H1 (cell line): ENCODE measurements around the gene TMEM164. TPM values are rescaled to one million over a fixed set of nuclear protein-coding genes. Genes with fewer than 3 reads are reported as not detected.

Experiments used
- CTCF ChIA-PET: fragments of 300-600 bp; sonication (Branson Sonifier 250); formaldehyde crosslinking; loops from one replicate; lab custom pipeline; 2021; ENCODE audit not compliant: partially characterized antibody; lab: Charles Lee
- POLR2A ChIA-PET: fragments of 300-600 bp; sonication (Branson Sonifier 250); formaldehyde crosslinking; loops from one replicate; lab custom pipeline; 2021; ENCODE audit warnings: inconsistent platforms; ENCODE audit not compliant: partially characterized antibody; lab: Charles Lee
- DNase-seq, 2 experiments: peaks; one replicate each; pipeline versions ENCODE4 v3.0.0 to v3.0.0-alpha.2; 2010 to 2022; ENCODE audit warnings: low spot score in 2 of 2, low read depth in 1 of 2, mixed read lengths in 1 of 2
- FAIRE-seq: peaks from 2 replicates; lab custom pipeline; 2011; peaks lifted over from hg19 to GRCh38; lab: Jason Lieb, UNC
- H2AFZ ChIP-seq: 2 replicates; pipeline ENCODE4 v1.8.1; 2012; ENCODE audit warnings: low read length, inconsistent platforms
- H2AK5ac ChIP-seq: 2 replicates; pipeline ENCODE4 v1.6.1; 2013; ENCODE audit warnings: low read depth, low read length
- H2BK120ac ChIP-seq: replicated peaks from 2 replicates; pipeline ENCODE3; 2013; ENCODE audit warnings: low read depth, low read length, inconsistent platforms
- H2BK12ac ChIP-seq: 2 replicates; pipeline ENCODE4 v1.6.1; 2013; ENCODE audit warnings: low read depth, low read length
- H2BK15ac ChIP-seq: 2 replicates; pipeline ENCODE4 v1.6.1; 2013; ENCODE audit warnings: low read length
- H2BK20ac ChIP-seq: 2 replicates; pipeline ENCODE4 v1.6.1; 2013; ENCODE audit warnings: low read length
- H2BK5ac ChIP-seq: 2 replicates; pipeline ENCODE4 v1.6.1; 2013; ENCODE audit warnings: low read depth, low read length
- H3K14ac ChIP-seq: 2 replicates; pipeline ENCODE4 v1.6.1; 2013; ENCODE audit warnings: inconsistent platforms; ENCODE audit not compliant: insufficient read length
- H3K18ac ChIP-seq: 2 replicates; pipeline ENCODE4 v1.6.1; 2013; ENCODE audit warnings: low read length; ENCODE audit errors: extremely low read depth
- H3K23ac ChIP-seq: 2 replicates; pipeline ENCODE4 v1.6.1; 2013; ENCODE audit warnings: inconsistent platforms; ENCODE audit not compliant: insufficient read length
- H3K23me2 ChIP-seq: 2 replicates; pipeline ENCODE4 v1.6.1; 2013; ENCODE audit warnings: low read depth, low read length
- H3K27ac ChIP-seq: 2 replicates; pipeline ENCODE4 v1.6.1; 2011; ENCODE audit warnings: low read depth, low read length, inconsistent platforms
- H3K27me3 ChIP-seq, 4 experiments: replicated peaks in 1 of 4; 1 replicate in 1 of 4; 2 replicates in 3 of 4; pipeline versions ENCODE4 v1.6.1 to v1.8.1; 2011 to 2013; ENCODE audit warnings: low read length in 3 of 4, mild to moderate bottlenecking in 3 of 4, inconsistent platforms in 2 of 4, mixed read lengths in 2 of 4, moderate library complexity in 1 of 4; ENCODE audit not compliant: control insufficient read depth in 3 of 4, insufficient read depth in 3 of 4; ENCODE audit errors: extremely low read depth in 1 of 4
- H3K36me3 ChIP-seq, 4 experiments: 2 replicates each; pipeline versions ENCODE4 v1.6.1 to v1.8.1; 2011 to 2013; ENCODE audit warnings: mild to moderate bottlenecking in 4 of 4, low read length in 3 of 4, moderate library complexity in 2 of 4, control low read depth in 1 of 4, inconsistent platforms in 1 of 4; ENCODE audit not compliant: insufficient read depth in 4 of 4, control insufficient read depth in 2 of 4
- H3K4ac ChIP-seq: replicated peaks from 2 replicates; pipeline ENCODE3; 2013; ENCODE audit warnings: low read length, low read depth, mixed read lengths, inconsistent platforms; ENCODE audit not compliant: insufficient read length
- H3K4me1 ChIP-seq, 4 experiments: replicated peaks in 1 of 4; 1 replicate in 1 of 4; 2 replicates in 3 of 4; pipeline versions ENCODE4 v1.6.1 to v1.8.1; 2011 to 2013; ENCODE audit warnings: low read length in 3 of 4, inconsistent platforms in 2 of 4, mixed read lengths in 1 of 4; ENCODE audit not compliant: insufficient read depth in 4 of 4, control insufficient read depth in 3 of 4
- H3K4me2 ChIP-seq, 2 experiments: 2 replicates each; pipeline versions ENCODE4 v1.6.1 to v1.8.1; 2011 to 2013; ENCODE audit warnings: low read depth in 2 of 2, low read length in 2 of 2, control low read depth in 1 of 2, inconsistent platforms in 1 of 2, mild to moderate bottlenecking in 1 of 2; ENCODE audit not compliant: insufficient read depth in 1 of 2
- H3K4me3 ChIP-seq, 4 experiments: fragments of 200-600, 300-600 bp in 1 of 4; sonication (generic), shearing (Covaris generic), sonication (Bioruptor Twin) in 1 of 4; 2 replicates each; pipeline versions ENCODE4 v1.5.1 to v1.8.1; 2011 to 2016; ENCODE audit warnings: low read length in 4 of 4, low read depth in 3 of 4, control low read depth in 2 of 4, inconsistent platforms in 2 of 4, mild to moderate bottlenecking in 2 of 4, mixed read lengths in 1 of 4, moderate library complexity in 1 of 4; ENCODE audit not compliant: insufficient read depth in 2 of 4; ENCODE audit errors: extremely low read depth in 1 of 4
- H3K56ac ChIP-seq: replicated peaks from 2 replicates; pipeline ENCODE3; 2013; ENCODE audit warnings: low read depth, mild to moderate bottlenecking, mixed read lengths, low read length, inconsistent platforms; ENCODE audit not compliant: insufficient read length
- H3K79me1 ChIP-seq: 2 replicates; pipeline ENCODE4 v1.6.1; 2013; ENCODE audit warnings: low read depth, low read length, control low read depth
- H3K79me2 ChIP-seq, 2 experiments: 2 replicates each; pipeline versions ENCODE4 v1.6.1 to v1.8.1; 2012 to 2013; ENCODE audit warnings: low read length in 2 of 2, mild to moderate bottlenecking in 2 of 2, inconsistent platforms in 1 of 2; ENCODE audit not compliant: insufficient read depth in 2 of 2, control insufficient read depth in 1 of 2
- H3K9ac ChIP-seq, 4 experiments: replicated peaks in 1 of 4; 1 replicate in 1 of 4; 2 replicates in 3 of 4; pipeline versions ENCODE4 v1.6.1 to v1.8.1; 2011 to 2013; ENCODE audit warnings: low read depth in 3 of 4, low read length in 3 of 4, control low read depth in 2 of 4, mild to moderate bottlenecking in 2 of 4, moderate library complexity in 2 of 4, inconsistent platforms in 1 of 4; ENCODE audit errors: extremely low read depth in 1 of 4
- H3K9me3 ChIP-seq, 2 experiments: 2 replicates each; pipeline versions ENCODE4 v1.6.1 to v1.8.1; 2012 to 2013; ENCODE audit warnings: mild to moderate bottlenecking in 2 of 2, moderate library complexity in 2 of 2, control low read depth in 1 of 2, inconsistent platforms in 1 of 2, low read depth in 1 of 2, low read length in 1 of 2, mixed read lengths in 1 of 2; ENCODE audit not compliant: insufficient read depth in 2 of 2
- H4K20me1 ChIP-seq, 2 experiments: replicated peaks in 1 of 2; 2 replicates each; pipeline versions ENCODE3 to v1.8.1; 2011 to 2013; ENCODE audit warnings: inconsistent platforms in 2 of 2, low read length in 2 of 2, mild to moderate bottlenecking in 1 of 2; ENCODE audit not compliant: insufficient read depth in 2 of 2, control insufficient read depth in 1 of 2
- H4K5ac ChIP-seq: 2 replicates; pipeline ENCODE4 v1.6.1; 2013; ENCODE audit warnings: low read length, low read depth, mixed read lengths, inconsistent platforms; ENCODE audit not compliant: insufficient read length
- H4K8ac ChIP-seq: 2 replicates; pipeline ENCODE4 v1.8.0; 2013; ENCODE audit warnings: mild to moderate bottlenecking, moderate library complexity, low read length, inconsistent platforms; ENCODE audit not compliant: insufficient read depth; ENCODE audit errors: extremely low read depth
- H4K91ac ChIP-seq: replicated peaks from 2 replicates; pipeline ENCODE3; 2013; ENCODE audit warnings: low read length, mixed read lengths, inconsistent platforms; ENCODE audit not compliant: insufficient read length
- EZH2 ChIP-seq: fragments of 200-600 bp; sonication (generic); IDR thresholded peaks from 2 replicates; pipeline ENCODE4 v1.7.1; 2012; ENCODE audit warnings: low read depth, mild to moderate bottlenecking, moderate library complexity, low read length, inconsistent platforms; ENCODE audit not compliant: severe bottlenecking
- KDM4A ChIP-seq: IDR thresholded peaks from one replicate; pipeline ENCODE4 v1.7.1; 2012; ENCODE audit warnings: low read depth, mild to moderate bottlenecking, moderate library complexity, low read length, inconsistent platforms; ENCODE audit not compliant: severe bottlenecking
- POLR2A ChIP-seq, 2 experiments: IDR thresholded peaks; 1 replicate in 1 of 2; 2 replicates in 1 of 2; pipeline ENCODE4 v1.6.1; 2011; ENCODE audit warnings: low read depth in 2 of 2, low read length in 2 of 2, mild to moderate bottlenecking in 2 of 2; ENCODE audit errors: control extremely low read depth in 1 of 2
- RAD21 ChIP-seq, 2 experiments: IDR thresholded peaks in 1 of 2; conservative IDR thresholded peaks in 1 of 2; 2 replicates each; pipeline ENCODE4 v1.6.1; 2011; ENCODE audit warnings: low read depth in 2 of 2, low read length in 2 of 2, improper control_type of control experiment in 1 of 2, inconsistent platforms in 1 of 2, mild to moderate bottlenecking in 1 of 2, moderate library complexity in 1 of 2
- RNF2 ChIP-seq: fragments of 200-900, 300-1000 bp; sonication (generic); IDR thresholded peaks from 2 replicates; pipeline ENCODE4 v1.7.1; 2016; ENCODE audit warnings: borderline replicate concordance, low read depth, mild to moderate bottlenecking, antibody characterized with exemption, low read length; ENCODE audit not compliant: poor library complexity, severe bottlenecking; ENCODE audit errors: missing control alignments
- SP4 ChIP-seq: IDR thresholded peaks from 2 replicates; pipeline ENCODE4 v1.6.1; 2012; ENCODE audit warnings: low read length, inconsistent platforms
- WGBS, 2 experiments: shearing (Covaris generic) in 1 of 2; methylation state at CpG; one replicate each; pipeline versions ENCODE4 v1.1.6 to v1.1.7; 2013 to 2015; ENCODE audit warnings: low lambda C conversion rate in 2 of 2, mixed read lengths in 2 of 2, inconsistent platforms in 1 of 2, low coverage in 1 of 2, missing lambda C conversion rate in 1 of 2; ENCODE audit not compliant: insufficient replicate concordance in 2 of 2, insufficient coverage in 1 of 2, insufficient read length in 1 of 2; ENCODE audit errors: extremely low coverage in 1 of 2, missing lambda C conversion rate in 1 of 2; 5-methylcytosine and 5-hydroxymethylcytosine counted together
- polyA plus RNA-seq, 7 experiments: library from polyadenylated mRNA; depleted of rRNA in 3 of 7; stranded (reverse) in 5 of 7; unstranded in 2 of 7; fragments of >200 nt in 5 of 7; fragments of 200-250 nt in 2 of 7; gene quantifications; 1 replicate in 5 of 7; 2 replicates in 1 of 7; 4 replicates in 1 of 7; pipeline versions ENCODE4 v1.2.1 to v1.2.3, GENCODE V29; 2011 to 2013; ENCODE audit warnings: missing spikeins in 2 of 7, mixed read lengths in 2 of 7
- total RNA-seq: library from RNA; stranded (reverse); fragmentation: NEBNext Ultra II Directional; extraction: Animal tissue kit (Norgen Biotek cat#: 25700); gene quantifications from 2 replicates; pipeline ENCODE4 v1.2.1, GENCODE V29; 2021

TMEM164 gene
- total and polyA plus RNA-seq, 2 of the 8 experiments (the other 6 are each of a cell fraction or from before 2014, with no cell fraction given): 7.3 to 14.8 TPM

GRCh38 chrX:110050901-110051300 lies 48.0 kb downstream of the TMEM164 start:
- Histone ChIP-seq H2BK5ac (no peak overlapping the region), H2BK120ac (no peak overlapping the region), H3K4me3 (no peak overlapping the region), H3K14ac (no peak overlapping the region), H3K79me1 (no peaks in the 10 kb centered on the region), H3K23me2 (no peaks in the 10 kb centered on the region), H4K5ac (no peak overlapping the region), H2BK15ac (no peak overlapping the region), H3K27me3 (no peaks in the 10 kb centered on the region), H2AK5ac (no peak overlapping the region), H2BK20ac (no peak overlapping the region), H3K9me3 (no peaks in the 10 kb centered on the region), H3K79me2 (no peaks in the 10 kb centered on the region), H3K4ac (no peak overlapping the region), H3K23ac (no peak overlapping the region), H3K56ac (no peak overlapping the region), H3K18ac (no peak overlapping the region), H2BK12ac (no peak overlapping the region), H3K4me1 (peaks cover 0 to 16% (median 2%) of the 10 kb centered on the region in 4 experiments; a peak in 3 of 7 replicates), H4K91ac (no peak overlapping the region), H3K4me2 (no peak overlapping the region), H4K20me1 (peaks cover 0 to under 1% of the 10 kb centered on the region in 2 experiments), H3K36me3 (no peaks in the 10 kb centered on the region), H4K8ac (no peak overlapping the region), H3K9ac (no peak overlapping the region), H2AFZ (no peak overlapping the region), H3K27ac (no peak overlapping the region)
- 92% methylated on average over 2 of the region's 2 CpGs; no CpG with 5 or more reads in 1 of the 2 experiments for WGBS, 2 experiments
- no peak for FAIRE-seq
- ChIA-PET CTCF (no interaction called here), POLR2A (no interaction called here)
- DNase-seq: no peak
- TF ChIP-seq RNF2: no peak
- no peak for TF ChIP-seq POLR2A (IDR thresholded peaks at IDR 0.05; ENCODE audit: control extremely low read depth in 1 of 2, low read depth in 2 of 2, low read length in 2 of 2)
- no peak for TF ChIP-seq KDM4A
- no peak for TF ChIP-seq EZH2
- no peak for TF ChIP-seq SP4
- no peak for TF ChIP-seq RAD21 (IDR thresholded peaks at IDR 0.05 in 1 of 2, conservative IDR thresholded peaks at IDR 0.05 in 1 of 2; ENCODE audit: low read depth in 2 of 2, low read length in 2 of 2)
